ENCODE measurements around the gene KCNJ8. TPM values are rescaled to one million over a fixed set of nuclear protein-coding genes. Genes with fewer than 3 reads are reported as not detected.

The KCNJ8 gene
- total and polyA plus RNA-seq, 10 of the 15 experiments (the other 5 are each of a cell fraction or from before 2014, with no cell fraction given): not detected

DNA sequence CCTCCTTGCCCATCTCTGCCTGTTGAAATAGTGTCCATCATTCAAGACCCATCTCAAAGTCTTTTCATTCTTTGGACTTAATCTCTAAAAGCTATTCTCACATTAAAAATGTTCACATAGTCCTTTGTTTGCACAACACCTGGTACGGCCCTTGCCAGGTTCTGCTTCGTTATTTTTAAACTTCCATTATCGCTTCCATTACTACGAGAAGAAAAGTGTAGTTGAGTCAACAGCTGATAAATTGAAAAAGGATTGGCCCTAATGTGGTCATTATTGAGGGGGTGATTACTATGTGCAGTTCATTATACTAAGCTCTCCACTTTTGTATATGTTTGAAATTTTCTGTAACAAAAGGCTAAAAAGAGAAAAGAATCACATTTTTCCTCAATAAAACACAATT is 17.8 kb downstream of the KCNJ8 start:
- no peak overlapping the region for H3K27ac ChIP-seq (ENCODE audit: control insufficient read depth, insufficient read depth)
- intact Hi-C loops (cut with micrococcal nuclease; ENCODE audit: unreplicated experiment): no loop called here
- H3K79me2 ChIP-seq (ENCODE audit: control insufficient read depth, insufficient read depth, low read length): no peaks in the 10 kb centered on the region
- H3K9me3 ChIP-seq (replicated peaks; ENCODE audit: control insufficient read depth, insufficient read depth, low read length): no peaks in the 10 kb centered on the region
- no peak overlapping the region for H2AFZ ChIP-seq (ENCODE audit: control insufficient read depth, low read depth, low read length)
- SMC1A ChIA-PET (ENCODE audit: uncharacterized antibody, unreplicated experiment): interaction anchor here (0.5 kb wide), 1 partner anchor 945 kb away, joined by 4 read pairs; no protein-coding TSS in a partner anchor
- no peaks in the 10 kb centered on the region for H3K27me3 ChIP-seq (replicated peaks in 1 of 2; ENCODE audit: control insufficient read depth in 2 of 2, insufficient read depth in 2 of 2, low read length in 1 of 2)
- CTCF ChIA-PET: no interaction called here
- TF ChIP-seq WRNIP1 (IDR thresholded peaks at IDR 0.05; ENCODE audit: borderline replicate concordance, low read depth, low read length) (no peak), ZNF274 (IDR thresholded peaks at IDR 0.05; ENCODE audit: insufficient read depth, insufficient read length) (no peak), KDM1A (IDR thresholded peaks at IDR 0.05; ENCODE audit: borderline replicate concordance) (no peak), ZZZ3 (IDR thresholded peaks at IDR 0.05; ENCODE audit: control insufficient read depth, insufficient read length, low read depth) (no peak), CBFB (IDR thresholded peaks at IDR 0.05; ENCODE audit: low read depth) (no peak), POLR2A (IDR thresholded peaks at IDR 0.05; ENCODE audit: low read depth, low read length) (no peak), ASH2L (IDR thresholded peaks at IDR 0.05; ENCODE audit: borderline replicate concordance, low read depth) (no peak), FOXM1 (IDR thresholded peaks at IDR 0.05; ENCODE audit: low read depth, low read length) (no peak), NFIC (IDR thresholded peaks at IDR 0.05; ENCODE audit: low read depth, low read length) (no peak), RB1 (IDR thresholded peaks at IDR 0.05; ENCODE audit: borderline replicate concordance) (no peak), SUPT20H (IDR thresholded peaks at IDR 0.05; ENCODE audit: borderline replicate concordance, control insufficient read depth, low read depth, low read length) (no peak), MAX (IDR thresholded peaks at IDR 0.05; ENCODE audit: low read depth, low read length) (no peak), PML (IDR thresholded peaks at IDR 0.05; ENCODE audit: low read length) (no peak), PAX5 (IDR thresholded peaks at IDR 0.05; ENCODE audit: borderline replicate concordance, low read depth, low read length) (no peak), ATF7 (IDR thresholded peaks at IDR 0.05; ENCODE audit: low read depth) (no peak), ZNF687 (IDR thresholded peaks at IDR 0.05) (no peak)
- TF ChIP-seq, protein P1, sequence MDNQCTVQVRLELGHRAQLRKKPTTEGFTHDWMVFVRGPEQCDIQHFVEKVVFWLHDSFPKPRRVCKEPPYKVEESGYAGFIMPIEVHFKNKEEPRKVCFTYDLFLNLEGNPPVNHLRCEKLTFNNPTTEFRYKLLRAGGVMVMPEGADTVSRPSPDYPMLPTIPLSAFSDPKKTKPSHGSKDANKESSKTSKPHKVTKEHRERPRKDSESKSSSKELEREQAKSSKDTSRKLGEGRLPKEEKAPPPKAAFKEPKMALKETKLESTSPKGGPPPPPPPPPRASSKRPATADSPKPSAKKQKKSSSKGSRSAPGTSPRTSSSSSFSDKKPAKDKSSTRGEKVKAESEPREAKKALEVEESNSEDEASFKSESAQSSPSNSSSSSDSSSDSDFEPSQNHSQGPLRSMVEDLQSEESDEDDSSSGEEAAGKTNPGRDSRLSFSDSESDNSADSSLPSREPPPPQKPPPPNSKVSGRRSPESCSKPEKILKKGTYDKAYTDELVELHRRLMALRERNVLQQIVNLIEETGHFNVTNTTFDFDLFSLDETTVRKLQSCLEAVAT (IDR thresholded peaks at IDR 0.05): no peak
- H3K4me2 ChIP-seq (ENCODE audit: control insufficient read depth, insufficient read depth): no peak overlapping the region
- BruUV-seq (replicated peaks): no TSS peak
- ATAC-seq: no peak
- H3K36me3 ChIP-seq (ENCODE audit: control insufficient read depth in 2 of 2, insufficient read depth in 2 of 2, low read length in 1 of 2): no peaks in the 10 kb centered on the region
- FAIRE-seq: no peak
- DNase-seq (ENCODE audit: low read depth, low spot score): no peak
- 57% methylated on average over 4 of the region's 4 CpGs for WGBS (ENCODE audit: insufficient coverage, insufficient replicate concordance, low lambda C conversion rate, missing lambda C conversion rate)
- H4K20me1 ChIP-seq (ENCODE audit: control insufficient read depth, insufficient read depth): no peaks in the 10 kb centered on the region
- no peaks in the 10 kb centered on the region for H3K4me1 ChIP-seq (ENCODE audit: control insufficient read depth, insufficient read depth, low read length)
- in situ Hi-C loops (cut with MboI): no loop called here
- POLR2A ChIA-PET: no interaction called here
- RAD21 ChIA-PET (ENCODE audit: unreplicated experiment): no interaction called here
- no peak overlapping the region for H3K9ac ChIP-seq (ENCODE audit: control insufficient read depth, insufficient read depth, low read length)
- H3K4me3 ChIP-seq: no peak overlapping the region
